ENCODE results near the gene SORCS3. TPM values are rescaled to one million over a fixed set of nuclear protein-coding genes. Genes with fewer than 3 reads are reported as not detected.

SORCS3 gene
- total RNA-seq, 2 donors from 2014 or later = not detected

DNA sequence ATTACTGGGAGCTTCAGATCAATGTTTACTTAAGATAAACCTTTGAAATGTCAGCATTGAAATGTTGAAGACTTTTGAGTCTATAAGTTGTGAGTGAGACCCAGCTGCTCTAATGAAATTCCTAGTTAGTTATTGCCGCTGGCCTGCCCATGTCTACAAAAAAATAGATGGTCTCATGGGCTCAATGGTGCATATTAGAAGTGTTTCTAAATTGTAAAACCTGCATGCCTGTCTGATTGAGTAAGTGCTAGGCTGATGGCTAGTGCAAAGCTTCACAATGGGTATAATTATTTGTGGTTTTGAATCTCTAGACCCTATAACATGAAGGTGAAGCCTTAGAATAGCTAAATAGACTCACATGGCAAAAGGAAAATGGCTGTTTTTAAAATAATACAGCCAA, 234.5 kb downstream of the SORCS3 start:
- H3K36me3 ChIP-seq = no peaks in the 10 kb centered on the region
- H3K4me3 ChIP-seq = no peak overlapping the region
- no peaks in the 10 kb centered on the region for H3K9me3 ChIP-seq
- no peaks in the 10 kb centered on the region for H3K4me1 ChIP-seq (ENCODE audit: control insufficient read depth in 1 of 2, low read depth in 2 of 2)
- DNase-seq (ENCODE audit: low spot score) = no peak
- no peaks in the 10 kb centered on the region for H3K27me3 ChIP-seq (replicated peaks; ENCODE audit: insufficient read depth)
- H3K27ac ChIP-seq = no peak overlapping the region
- TF ChIP-seq, protein P1, sequence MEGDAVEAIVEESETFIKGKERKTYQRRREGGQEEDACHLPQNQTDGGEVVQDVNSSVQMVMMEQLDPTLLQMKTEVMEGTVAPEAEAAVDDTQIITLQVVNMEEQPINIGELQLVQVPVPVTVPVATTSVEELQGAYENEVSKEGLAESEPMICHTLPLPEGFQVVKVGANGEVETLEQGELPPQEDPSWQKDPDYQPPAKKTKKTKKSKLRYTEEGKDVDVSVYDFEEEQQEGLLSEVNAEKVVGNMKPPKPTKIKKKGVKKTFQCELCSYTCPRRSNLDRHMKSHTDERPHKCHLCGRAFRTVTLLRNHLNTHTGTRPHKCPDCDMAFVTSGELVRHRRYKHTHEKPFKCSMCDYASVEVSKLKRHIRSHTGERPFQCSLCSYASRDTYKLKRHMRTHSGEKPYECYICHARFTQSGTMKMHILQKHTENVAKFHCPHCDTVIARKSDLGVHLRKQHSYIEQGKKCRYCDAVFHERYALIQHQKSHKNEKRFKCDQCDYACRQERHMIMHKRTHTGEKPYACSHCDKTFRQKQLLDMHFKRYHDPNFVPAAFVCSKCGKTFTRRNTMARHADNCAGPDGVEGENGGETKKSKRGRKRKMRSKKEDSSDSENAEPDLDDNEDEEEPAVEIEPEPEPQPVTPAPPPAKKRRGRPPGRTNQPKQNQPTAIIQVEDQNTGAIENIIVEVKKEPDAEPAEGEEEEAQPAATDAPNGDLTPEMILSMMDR (IDR thresholded peaks at IDR 0.05) = no peak
- no peak for ATAC-seq (ENCODE audit: insufficient number of reproducible peaks, low FRiP score, low read depth)

GRCh38 chr10:104880624-104881398, 239.7 kb downstream of the SORCS3 start:
- no peak overlapping the region for H3K27ac ChIP-seq
- no peak overlapping the region for H3K4me3 ChIP-seq
- no peaks in the 10 kb centered on the region for H3K27me3 ChIP-seq (replicated peaks; ENCODE audit: insufficient read depth)
- no peaks in the 10 kb centered on the region for H3K36me3 ChIP-seq
- no peaks in the 10 kb centered on the region for H3K9me3 ChIP-seq
- DNase-seq (ENCODE audit: low spot score) (no peak), ATAC-seq (ENCODE audit: insufficient number of reproducible peaks, low FRiP score, low read depth) (no peak)
- TF ChIP-seq, protein P1 (IDR thresholded peaks at IDR 0.05) = no peak
- no peaks in the 10 kb centered on the region for H3K4me1 ChIP-seq (ENCODE audit: control insufficient read depth in 1 of 2, low read depth in 2 of 2)

DNA sequence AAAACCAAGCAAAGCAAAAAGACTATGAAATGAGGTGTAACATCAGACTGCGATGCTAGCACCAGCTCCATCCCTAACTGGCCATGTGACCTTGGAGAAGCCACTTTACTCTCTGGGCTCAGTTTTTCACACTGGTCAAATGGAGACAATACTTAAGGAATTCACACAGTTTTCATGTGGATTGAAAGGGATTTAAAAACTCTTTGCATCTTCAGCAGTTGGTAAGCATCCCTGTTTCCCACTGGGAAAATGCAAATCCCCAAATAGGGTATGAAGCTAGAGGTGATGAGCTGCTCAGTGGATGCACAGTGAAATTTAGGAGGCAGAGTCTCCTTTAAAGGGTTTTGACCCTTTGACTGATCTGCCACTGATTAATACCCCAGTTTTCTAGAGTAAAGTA, 240.7 kb downstream of the SORCS3 start:
- ATAC-seq (ENCODE audit: insufficient number of reproducible peaks, low FRiP score, low read depth) (no peak), DNase-seq (ENCODE audit: low spot score) (no peak)
- no peaks in the 10 kb centered on the region for H3K4me1 ChIP-seq (ENCODE audit: control insufficient read depth in 1 of 2, low read depth in 2 of 2)
- H3K36me3 ChIP-seq = no peaks in the 10 kb centered on the region
- TF ChIP-seq, protein P1 (IDR thresholded peaks at IDR 0.05) = no peak
- no peak overlapping the region for H3K27ac ChIP-seq
- no peaks in the 10 kb centered on the region for H3K9me3 ChIP-seq
- H3K27me3 ChIP-seq (replicated peaks; ENCODE audit: insufficient read depth) = no peaks in the 10 kb centered on the region
- H3K4me3 ChIP-seq = no peak overlapping the region

DNA sequence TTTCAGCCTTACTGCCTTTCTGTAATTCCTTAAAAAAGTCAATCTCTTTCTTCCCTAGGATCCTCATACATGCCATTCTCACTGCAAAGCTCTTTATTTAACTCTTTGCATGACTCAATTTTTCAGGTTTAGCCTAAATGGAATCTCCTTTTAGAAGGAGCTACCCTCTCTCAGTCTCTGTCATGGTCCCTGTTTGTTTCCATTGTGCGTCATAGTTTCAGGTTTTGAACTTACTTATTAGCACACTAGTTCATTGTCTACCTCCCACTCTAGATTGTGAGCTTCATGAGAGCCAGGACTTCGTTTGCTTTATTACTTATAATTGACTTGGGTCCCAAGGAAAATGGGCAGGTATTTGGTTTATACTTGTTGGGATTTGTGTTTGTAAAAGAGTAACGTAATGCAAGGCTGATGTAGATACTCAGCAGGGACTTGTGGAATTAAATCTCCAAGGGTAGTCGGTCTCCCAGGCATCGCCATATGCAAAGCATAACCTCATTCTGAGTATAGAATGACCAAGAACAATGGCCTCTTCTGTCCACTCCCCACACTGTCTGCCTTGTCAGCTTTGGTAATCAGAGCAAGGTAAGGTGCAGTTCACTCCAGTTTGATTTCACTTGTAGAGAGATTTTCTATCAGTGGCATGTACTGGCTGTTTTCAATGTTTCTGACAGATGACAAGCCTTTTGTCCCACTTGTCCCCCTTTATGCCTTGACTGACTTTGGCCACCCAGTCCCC, 252.0 kb downstream of the SORCS3 start:
- TF ChIP-seq, protein P1 (IDR thresholded peaks at IDR 0.05) = no peak
- Histone ChIP-seq H3K9me3 (peaks cover 8% of the 10 kb centered on the region), H3K4me1 (ENCODE audit: control insufficient read depth in 1 of 2, low read depth in 2 of 2) (no peaks in the 10 kb centered on the region), H3K27ac (no peak overlapping the region), H3K27me3 (replicated peaks; ENCODE audit: insufficient read depth) (no peaks in the 10 kb centered on the region), H3K36me3 (no peaks in the 10 kb centered on the region), H3K4me3 (no peak overlapping the region)
- DNase-seq (ENCODE audit: low spot score) (no peak), ATAC-seq (ENCODE audit: insufficient number of reproducible peaks, low FRiP score, low read depth) (no peak)

DNA sequence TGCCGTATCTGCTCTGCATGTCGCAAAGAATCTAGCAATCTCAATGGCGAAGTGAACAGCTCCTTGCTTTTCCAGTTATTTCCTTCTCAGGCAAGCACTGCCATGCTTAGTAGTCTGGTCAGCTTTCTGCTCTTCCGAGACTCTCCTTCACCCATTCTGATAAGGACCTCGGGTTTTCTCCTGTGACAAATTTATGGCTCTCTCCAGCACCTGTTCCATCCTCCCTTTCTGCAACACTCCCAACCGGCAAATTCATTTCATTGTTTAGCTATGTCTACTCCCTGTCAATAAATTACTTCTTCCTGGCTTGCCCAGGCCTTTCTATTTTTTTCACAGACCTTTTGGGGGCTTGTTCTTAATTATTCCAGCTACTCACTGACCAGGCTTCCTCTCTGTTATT, 252.6 kb downstream of the SORCS3 start:
- H3K27me3 ChIP-seq (replicated peaks; ENCODE audit: insufficient read depth) = no peaks in the 10 kb centered on the region
- ATAC-seq (ENCODE audit: insufficient number of reproducible peaks, low FRiP score, low read depth) (no peak), DNase-seq (ENCODE audit: low spot score) (no peak)
- H3K9me3 ChIP-seq = peaks cover 8% of the 10 kb centered on the region
- no peak overlapping the region for H3K4me3 ChIP-seq
- TF ChIP-seq, protein P1 (IDR thresholded peaks at IDR 0.05) = no peak
- H3K27ac ChIP-seq = no peak overlapping the region
- no peaks in the 10 kb centered on the region for H3K36me3 ChIP-seq
- no peaks in the 10 kb centered on the region for H3K4me1 ChIP-seq (ENCODE audit: control insufficient read depth in 1 of 2, low read depth in 2 of 2)

All from thoracic aorta (tissue), 2 donors.